Body of pancreas (tissue), 4 donors: ENCODE results near the gene KAT6B.

Experiments
- POLR2A ChIP-seq, 3 donors: fragments of 450-650 bp; IDR thresholded peaks; one replicate each; pipeline ENCODE4 v1.6.1; 2016; ENCODE audit warnings: antibody characterized with exemption in 3 of 3, mild to moderate bottlenecking in 2 of 3
- TF ChIP-seq, protein P1 (sequence below), 7 experiments: fragments of 450-650 bp in 4 of 7; fragments of 200-600 bp in 3 of 7; sonication (generic) in 3 of 7; IDR thresholded peaks; one replicate each; pipeline ENCODE4 v1.5.1; 2016 to 2019; ENCODE audit warnings: antibody characterized with exemption in 7 of 7

DNA sequence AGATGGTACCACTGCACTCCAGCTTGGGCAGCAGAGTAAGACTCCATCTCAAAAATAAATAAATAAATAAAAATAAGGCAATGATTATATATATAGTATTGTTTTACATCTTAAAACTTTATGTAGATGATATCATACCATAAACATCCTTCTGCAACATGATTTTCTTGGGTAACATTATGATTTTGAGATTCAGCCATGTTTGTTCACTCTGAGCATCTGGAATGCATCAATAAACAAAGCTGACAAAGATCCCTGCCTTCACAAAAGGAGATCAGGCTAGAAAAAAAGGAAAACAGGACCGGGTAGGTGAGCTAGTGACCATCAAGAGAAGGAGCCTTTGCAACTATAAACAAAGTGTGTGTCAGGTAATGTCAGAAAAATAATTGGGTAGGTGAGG lies 31.9 kb upstream of the KAT6B start:
- TF ChIP-seq, protein P1, sequence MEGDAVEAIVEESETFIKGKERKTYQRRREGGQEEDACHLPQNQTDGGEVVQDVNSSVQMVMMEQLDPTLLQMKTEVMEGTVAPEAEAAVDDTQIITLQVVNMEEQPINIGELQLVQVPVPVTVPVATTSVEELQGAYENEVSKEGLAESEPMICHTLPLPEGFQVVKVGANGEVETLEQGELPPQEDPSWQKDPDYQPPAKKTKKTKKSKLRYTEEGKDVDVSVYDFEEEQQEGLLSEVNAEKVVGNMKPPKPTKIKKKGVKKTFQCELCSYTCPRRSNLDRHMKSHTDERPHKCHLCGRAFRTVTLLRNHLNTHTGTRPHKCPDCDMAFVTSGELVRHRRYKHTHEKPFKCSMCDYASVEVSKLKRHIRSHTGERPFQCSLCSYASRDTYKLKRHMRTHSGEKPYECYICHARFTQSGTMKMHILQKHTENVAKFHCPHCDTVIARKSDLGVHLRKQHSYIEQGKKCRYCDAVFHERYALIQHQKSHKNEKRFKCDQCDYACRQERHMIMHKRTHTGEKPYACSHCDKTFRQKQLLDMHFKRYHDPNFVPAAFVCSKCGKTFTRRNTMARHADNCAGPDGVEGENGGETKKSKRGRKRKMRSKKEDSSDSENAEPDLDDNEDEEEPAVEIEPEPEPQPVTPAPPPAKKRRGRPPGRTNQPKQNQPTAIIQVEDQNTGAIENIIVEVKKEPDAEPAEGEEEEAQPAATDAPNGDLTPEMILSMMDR (IDR thresholded peaks at IDR 0.05), result no peak
- TF ChIP-seq POLR2A (IDR thresholded peaks at IDR 0.05), result no peak
